HG03108 (cell line): ENCODE measurements around the gene GNB1L.
A peak's percentile ranks its signal among the peaks of the same experiment; 100 is the strongest.
"Not testable (repeated sequence)": the region's sequence is repeated elsewhere in the genome, so short reads cannot be mapped to it uniquely, and the experiment has no call there.

Source experiments
- ATAC-seq: cut with Tn5 transposase; IDR thresholded peaks from one replicate; pipeline ENCODE4 v1.9.1; 2021; ENCODE audit warnings: moderate library complexity; ENCODE audit not compliant: unreplicated experiment

The GNB1L gene

DNA sequence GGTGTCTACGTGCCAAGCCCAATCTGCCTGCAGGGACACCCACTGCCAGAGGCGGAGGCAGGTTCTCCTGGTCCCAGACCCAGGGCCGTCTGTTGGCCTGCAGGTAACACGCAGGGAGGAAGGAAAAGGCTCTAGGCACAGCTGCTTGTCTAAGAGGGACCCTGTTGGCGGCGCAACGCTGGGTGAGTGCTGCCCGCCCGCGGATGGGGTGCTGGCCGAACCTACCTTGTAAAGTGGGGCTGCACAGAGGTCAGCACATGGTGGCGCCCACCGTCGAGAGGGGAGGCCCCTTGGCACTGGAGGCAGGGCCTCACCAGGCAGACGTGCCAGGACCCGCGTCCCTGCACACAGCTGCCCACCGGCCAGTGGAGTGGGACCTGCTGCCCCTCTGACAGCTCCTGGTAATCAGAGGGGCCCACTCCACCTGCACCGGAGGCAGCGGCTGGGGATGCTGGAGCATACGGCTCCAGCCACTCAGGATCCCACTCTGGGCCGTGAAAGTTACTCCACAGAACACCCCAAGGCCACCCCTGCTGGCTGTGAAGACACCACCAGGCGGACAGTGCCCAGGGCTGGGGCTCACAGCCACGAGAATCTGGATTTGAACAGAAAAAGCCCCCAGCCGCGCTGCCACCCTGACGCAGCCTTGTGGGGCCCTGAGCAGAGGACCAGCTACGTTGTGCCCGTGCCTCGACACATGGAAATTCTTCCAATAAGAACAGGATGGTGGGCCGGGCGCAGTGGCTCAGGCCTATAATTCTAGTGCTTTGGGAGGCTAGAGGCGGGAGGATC, 70.1 kb downstream of the GNB1L start:
- no peak for ATAC-seq

DNA sequence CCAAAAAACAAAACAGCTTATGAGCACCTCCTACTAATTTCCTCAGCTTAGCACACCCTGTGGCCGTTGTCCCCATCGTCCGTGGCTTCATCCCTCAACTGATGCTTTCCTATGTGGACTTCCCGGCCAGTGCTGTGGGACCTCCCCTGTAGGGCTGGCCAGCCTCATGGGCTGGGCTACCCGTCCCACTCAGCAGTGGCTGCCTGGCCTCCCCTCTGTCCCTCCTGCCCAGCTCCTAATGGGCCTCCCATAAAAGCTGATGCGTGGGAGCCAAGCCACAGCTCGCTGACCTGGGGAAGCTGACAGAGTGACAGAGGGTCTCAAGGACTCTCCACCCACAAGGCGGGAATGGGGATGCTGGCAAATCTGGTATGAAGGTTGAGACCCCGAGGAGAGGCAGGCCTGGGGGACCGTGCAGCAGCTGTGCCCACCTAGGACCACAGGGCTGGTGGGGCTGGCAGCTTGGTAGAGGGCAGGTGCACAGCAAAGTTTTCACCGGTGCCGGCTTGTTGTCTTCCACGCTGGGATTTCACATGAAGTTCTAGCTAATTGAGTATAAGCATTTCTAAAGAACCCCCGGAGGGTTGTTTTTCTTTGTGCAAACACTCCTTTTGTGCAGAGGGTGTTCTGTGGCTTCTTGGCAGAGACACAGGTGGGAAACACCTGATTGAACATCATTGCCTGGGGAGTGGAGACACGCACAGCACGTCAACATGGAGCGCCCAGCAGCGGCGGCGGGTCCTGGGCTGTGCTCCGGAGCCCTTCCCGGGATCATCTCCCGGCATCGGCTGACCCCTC, 70.9 kb downstream of the GNB1L start:
- no peak for ATAC-seq

DNA sequence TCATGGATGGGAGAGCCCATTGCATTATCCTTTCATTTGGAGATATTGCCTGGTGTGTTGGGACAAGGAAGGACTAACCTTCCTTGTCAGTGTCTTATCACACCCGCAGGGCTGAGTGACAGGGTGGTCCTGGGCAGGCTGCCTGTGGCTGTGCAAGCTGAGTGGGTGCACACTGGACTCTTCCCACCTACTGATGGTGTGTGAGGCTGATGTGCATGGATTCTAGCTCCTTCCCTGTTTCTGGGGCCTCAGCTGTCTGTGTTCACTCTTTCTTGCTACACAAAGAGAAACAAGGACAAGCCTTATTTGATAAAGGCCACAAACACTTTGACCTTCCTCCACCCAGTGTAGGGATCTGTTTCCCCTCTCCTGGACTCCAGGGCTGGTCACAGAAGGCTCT, 72.1 kb downstream of the GNB1L start:
- ATAC-seq: no peak

DNA sequence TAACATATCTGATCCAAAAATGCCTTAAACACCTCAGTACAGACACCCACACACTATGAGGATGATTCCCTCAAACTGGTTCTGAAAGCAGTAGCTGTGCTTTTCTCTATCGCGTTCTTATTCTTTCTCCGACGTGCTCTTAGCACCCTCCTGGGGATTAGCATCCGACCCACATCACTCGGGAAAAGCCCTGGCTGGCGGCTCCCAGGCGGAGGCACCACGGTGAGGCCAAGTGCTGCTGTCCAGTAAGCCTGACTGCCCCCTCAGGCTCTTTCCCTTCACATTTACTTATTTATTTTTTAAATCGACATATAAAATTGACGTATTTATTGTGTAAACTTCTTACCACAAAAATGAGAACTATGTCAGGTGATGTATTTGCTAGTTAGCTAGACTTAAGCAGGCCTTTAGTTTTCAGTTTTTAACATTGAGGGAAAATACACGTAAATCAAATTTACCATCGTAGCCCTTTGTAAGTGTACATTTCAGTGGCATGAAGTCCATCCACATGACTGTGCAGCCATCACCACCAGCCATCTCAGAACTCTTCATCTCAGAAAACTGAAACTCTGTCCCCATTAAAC, 74.9 kb downstream of the GNB1L start:
- ATAC-seq: no peak

DNA sequence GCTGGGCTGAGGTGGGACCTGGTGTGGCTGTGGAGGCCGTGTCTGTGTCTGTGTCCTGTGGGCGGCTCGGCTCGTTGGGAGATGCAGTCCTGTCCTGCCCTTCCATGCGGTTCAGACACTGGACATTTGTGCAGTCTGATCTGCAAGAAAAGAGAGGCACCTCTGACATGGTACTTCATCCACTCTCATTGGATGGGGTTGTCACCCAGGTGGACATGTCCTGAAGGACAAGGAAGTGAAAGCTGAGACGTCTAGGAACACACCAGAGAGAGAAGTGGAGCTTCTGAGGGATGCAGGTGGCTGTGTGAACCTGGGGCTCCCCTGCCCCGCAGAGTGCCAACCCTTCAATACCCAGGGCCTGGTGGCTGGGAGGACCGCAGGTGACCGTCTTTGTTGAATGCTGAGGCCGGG, 75.7 kb downstream of the GNB1L start:
- ATAC-seq: no peak

DNA sequence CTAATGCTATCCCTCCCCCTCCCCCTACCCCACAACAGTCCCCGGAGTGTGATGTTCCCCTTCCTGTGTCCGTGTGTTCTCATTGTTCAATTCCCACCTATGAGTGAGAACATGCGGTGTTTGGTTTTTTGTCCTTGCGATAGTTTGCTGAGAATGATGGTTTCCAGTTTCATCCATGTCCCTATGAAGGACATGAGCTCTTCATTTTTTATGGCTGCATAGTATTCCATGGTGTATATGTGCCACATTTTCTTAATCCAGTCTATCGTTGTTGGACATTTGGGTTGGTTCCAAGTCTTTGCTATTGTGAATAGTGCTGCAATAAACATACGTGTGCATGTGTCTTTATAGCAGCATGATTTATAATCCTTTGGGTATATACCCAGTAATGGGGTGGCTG, 77.5 kb downstream of the GNB1L start:
- not testable (repeated sequence) for ATAC-seq

DNA sequence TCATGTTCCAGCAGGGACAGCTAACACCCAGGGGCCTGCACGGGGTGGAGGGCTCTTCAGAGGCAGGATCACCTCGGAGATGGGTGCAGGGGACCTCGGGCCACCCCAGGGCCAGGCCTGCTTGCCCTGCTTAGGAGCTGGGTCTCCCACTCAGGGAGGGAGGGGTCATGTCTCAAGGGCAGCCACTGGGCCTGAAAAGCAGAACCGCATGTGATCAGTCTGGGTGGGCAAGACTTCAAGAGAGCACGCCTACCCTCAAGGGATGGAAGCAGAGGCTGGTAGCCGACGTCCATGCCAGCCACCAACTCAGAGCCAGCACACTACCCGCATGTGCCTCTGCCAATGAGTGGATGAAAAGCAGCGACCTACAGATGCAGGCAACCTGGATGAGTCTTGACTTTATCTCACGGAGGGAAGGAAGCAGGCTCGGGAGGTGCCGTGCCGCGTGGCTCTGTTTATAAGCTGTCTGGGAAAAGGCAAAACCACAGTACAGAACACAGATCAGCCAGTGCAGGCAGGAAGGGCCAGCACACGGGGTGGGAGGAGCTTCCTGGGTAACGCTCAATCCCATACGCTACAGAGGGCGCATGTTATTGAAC, 78.1 kb downstream of the GNB1L start:
- ATAC-seq: no peak

DNA sequence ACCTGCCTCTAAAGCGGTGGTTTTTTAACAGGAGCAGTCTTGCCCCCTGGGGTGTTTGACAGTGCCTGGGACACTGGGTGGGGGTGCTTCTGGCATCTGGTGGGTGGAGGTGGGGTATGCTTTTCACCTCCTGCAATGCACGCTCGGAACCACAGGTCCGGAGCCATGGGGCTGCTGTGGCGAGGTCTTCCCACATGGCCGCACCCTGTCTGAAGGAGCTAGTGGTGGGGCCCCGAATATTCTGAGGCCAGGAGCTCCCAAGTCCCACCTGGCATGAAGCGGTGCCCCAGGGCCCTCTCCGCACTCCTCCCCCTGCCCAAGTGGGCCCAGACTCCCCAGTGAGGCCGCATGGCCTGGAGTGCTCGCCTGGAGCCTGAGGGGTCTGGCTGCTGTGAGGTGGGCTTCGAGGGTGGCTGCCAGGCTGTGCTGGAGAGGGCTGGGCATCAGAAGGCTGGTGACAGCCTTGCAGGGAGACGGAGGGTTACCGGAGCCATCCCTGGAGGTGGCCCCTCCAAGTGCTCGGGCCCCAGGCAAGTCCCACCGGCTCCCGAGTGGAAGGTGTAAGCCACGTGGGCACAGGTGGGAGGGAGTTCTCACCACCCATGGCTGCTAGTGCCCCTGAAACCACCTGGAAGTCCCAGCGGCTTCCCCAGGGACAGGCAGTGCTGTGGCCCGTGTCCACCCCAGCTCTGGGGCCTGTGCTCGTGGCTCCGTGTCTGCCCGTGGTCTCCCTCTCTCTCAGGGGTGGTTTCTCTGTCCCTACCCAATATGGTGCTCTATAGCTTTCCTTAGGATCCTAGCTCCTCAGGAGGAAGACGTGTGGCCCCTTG, 79.0 kb downstream of the GNB1L start:
- no peak for ATAC-seq

DNA sequence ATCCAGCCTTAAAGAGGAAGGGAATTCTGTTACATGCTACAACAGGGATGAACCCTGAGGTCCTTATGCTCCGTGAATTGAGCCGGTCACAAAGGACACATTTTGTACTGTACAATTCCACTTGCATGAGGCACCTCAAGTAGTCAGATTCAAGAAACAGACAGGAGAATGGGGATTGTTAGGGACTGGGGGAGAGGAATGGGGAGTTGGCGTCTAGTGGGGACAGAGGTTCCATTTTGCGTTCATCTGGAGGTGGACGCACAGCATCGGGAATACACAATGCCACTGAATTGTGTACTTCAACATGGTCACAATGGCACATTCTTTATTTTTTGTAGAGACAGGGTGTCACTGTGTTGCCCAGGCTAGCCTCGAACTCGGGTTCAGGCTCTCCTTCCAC, 80.0 kb downstream of the GNB1L start:
- no peak for ATAC-seq

DNA sequence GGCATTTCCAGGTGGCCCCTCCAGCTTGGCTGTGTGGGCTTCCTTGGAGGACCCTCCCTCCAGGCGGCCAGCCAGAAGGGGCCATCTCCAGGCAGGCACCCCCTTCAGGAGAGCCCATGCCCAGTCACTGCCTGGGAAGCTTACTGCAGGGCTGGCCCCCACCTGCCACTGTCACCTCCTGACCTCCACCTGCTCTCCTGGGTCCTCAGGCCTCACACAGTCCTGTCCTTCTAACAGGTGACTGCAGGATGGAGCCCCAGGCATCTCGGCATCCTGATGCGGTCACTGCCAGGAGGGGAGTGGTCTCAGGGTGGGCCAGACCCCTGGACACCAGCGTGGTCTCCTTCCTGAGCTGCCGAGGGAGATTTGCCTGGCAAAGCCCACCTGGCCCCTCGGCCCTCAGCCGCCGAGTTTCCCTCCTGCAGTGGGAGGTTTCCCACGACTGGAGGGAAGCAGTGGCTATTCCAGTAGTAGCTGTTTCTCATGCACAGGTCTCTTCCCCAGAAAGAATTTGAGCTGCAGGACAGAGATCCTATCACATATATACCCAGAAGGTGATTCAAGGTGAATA, 81.1 kb downstream of the GNB1L start:
- no peak for ATAC-seq

DNA sequence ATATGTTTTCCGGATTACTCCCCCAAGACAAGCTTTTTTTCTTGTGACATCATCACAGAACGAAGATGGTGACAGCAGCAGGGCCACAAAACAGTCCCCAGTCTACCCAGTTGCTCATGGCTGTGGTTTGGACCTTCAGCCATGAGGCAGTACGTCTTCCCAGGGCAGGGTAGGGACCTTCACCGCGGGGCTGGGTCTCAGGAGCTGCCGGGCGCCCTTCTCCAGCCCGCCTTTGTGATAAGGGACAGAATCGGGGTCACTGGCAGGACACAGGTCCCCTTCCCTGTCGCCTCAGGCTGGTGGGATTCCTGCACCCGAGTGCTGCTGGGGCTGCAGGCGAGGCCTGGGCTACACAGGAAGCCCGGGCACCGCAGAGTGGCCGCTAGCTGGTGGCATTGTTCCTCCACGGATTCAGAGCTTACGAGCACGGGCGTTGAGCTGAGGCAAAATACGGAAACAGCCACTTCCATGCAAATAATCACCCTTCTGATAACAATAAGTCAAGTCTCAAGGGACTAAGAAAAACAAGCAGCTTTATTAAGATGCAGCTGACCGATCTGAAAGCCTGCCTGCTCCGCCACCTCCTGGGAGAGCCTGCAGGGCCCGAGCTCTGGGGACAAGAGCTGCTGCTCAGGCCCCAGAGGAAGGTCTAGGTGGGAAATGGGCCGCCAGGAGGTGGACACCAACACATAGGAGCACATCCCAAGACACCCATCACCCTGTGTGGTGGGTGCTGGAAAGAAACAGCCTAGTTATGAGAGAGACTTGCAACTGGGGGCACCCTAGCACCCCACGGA, 81.8 kb downstream of the GNB1L start:
- ATAC-seq: peak; percentile 63

DNA sequence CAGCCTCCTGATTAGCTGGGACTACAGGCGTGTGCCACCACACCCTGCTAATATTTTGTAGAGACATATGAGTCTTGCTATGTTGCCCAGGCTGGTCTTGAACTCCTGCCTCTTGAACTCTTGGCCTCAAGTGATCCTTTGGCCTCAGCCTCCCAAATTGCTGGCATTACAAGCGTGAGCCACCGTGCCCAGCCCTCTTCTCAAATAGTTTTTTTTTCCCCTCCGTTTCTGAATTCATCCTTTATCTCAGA, 82.3 kb downstream of the GNB1L start:
- no peak for ATAC-seq

DNA sequence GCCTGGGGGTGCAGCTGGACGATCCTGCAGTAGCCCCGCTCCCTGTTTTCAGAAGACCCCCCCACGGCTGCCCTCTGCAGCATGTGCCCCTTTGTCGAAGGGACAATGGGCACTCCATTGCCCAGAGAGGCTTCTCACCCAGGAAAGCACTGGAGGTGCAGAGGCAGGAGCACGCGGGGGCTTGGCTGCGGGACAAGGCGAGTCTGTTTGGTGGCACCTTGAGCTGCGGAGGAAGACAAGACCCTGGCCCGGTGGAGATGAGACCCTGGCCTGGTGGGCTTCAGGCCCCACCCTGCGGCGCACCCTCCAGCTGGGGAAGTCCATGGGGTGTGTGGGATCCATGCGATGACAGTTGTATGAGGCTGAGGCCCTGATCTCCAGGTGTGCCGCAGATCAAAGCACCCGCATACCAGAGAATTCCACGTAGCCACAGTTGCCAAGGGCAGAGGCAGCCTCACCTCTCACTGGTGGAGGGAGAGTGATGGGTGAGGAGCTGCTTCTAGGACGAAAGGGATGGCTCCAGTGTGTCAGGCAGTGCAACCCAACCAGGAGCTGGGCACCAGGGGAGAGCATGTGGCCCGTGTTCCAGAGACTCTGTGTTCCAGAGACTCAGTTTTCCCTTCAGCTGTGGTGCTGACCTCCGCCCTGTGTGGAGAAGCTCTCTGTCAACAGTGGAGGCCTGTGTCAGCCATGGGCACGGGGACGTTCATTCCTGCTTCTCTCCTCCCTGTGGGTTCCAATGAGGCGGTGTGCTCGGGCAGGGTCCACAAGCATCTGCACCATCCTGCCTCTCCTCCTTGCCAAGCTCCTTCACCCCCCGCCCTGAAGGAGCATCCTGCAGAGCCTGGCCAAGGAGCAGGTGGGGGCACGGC, 84.1 kb downstream of the GNB1L start:
- ATAC-seq: no peak

DNA sequence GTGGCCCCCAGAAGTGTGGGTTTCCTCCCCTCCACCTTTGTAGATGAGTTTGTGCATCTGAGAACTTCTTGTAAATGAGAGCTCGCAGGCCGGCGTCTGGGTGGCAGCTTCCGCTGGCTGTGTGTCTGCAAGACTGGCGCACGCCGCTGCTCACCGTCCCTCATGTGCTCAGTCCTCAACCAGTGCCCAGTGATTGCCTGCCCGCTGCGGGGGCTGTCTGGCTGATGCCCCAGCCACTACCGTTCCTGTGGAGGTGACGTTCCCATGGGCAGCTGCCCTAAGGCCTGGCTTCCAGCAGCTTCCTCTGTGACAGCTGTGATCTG, 85.3 kb downstream of the GNB1L start:
- ATAC-seq: no peak

DNA sequence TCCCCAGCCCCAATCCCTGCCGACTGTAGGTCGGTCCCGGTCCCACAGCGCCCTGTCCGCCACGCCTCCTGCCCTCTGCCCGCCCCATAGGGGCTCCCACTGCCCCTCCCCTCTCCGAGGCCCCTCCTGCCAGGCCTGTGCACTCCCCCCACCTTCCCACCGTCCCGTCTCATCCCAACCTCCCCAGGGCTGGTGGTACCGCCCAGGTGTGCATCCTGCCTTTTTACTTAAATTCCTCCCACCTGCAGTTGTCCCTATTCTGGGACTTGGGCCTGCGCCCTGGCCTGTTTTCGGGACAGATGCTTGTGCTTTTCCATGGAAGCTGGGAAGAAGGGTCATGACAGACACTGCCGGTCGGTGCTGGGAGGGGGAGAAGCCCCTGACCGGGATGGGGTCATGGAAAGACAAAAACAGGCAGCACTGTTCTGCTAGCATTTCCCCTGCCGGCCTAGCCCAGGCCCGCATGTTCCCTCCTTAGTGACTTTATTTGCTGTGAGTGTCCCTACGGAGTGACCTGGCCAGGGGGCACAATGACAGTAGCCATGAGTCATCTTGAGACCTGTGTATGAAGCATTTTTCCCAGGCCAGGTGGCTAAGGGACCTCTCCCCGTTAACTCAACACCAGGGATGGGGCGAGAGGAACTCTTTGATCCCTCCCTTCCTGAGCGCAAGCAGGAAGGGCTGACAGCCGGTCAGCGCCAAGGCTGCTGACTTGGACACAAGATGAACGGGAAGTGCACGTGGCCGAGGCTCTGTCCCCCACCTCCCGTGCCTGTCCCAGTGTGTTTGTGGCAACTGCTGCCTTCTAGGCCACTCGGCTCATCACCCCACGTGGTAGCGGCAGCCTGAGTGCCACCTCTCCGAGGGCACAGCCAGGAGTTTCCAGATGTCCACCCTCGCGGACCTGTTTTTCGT, 87.0 kb downstream of the GNB1L start:
- no peak for ATAC-seq

DNA sequence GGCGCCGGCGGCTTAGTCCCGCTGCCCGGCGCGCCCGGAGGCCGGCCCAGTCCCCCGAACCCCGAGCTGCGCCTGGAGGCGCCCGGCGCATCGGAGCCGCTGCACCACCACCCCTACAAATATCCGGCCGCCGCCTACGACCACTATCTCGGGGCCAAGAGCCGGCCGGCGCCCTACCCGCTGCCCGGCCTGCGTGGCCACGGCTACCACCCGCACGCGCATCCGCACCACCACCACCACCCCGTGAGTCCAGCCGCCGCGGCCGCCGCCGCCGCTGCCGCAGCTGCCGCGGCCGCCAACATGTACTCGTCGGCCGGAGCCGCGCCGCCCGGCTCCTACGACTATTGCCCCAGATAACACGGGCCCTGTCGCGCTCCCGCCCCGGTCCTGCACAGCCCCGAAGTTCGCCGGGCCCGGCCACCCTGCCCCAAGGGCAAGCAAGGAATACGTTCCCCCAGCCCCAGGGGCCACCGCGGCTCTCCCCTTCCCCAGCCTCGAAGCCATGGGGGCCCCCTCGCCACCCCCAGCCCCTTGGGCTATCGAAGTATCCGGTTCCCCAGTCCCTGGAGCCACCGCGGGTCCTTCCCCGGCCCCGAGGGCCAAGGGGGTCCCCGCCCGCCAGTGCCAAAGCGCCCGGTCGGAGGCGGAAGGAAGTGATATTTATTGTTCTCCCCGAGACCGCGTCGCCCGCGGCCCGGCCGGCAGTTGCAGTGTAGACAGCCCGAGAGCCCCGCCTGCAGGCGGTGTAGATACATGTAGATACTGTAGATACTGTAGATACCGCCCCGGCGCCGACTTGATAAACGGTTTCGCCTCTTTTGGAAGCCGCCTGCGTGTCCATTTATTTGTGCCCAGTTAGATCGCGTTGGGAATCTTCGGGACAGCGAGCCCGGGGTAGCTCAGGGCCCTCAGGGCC, 87.9 kb downstream of the GNB1L start:
- no peak for ATAC-seq

DNA sequence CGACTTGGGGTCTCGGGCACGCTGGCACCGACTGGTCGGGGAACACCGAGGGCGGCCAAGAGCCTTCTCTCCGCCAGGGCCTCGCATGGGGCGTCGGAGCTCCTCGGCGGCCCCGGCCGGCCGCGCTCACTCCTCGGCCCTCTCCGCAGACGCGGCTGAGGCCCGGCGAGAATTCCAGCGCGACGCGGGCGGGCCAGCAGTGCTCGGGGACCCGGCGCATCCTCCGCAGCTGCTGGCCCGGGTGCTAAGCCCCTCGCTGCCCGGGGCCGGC, 88.5 kb downstream of the GNB1L start:
- ATAC-seq: no peak
